ENCODE results near the gene CADM1. TPM values are rescaled to one million over a fixed set of nuclear protein-coding genes. Genes with fewer than 3 reads are reported as not detected.

Gene CADM1
- total RNA-seq, result 2.2 and 3.4 TPM in 2 replicates

DNA sequence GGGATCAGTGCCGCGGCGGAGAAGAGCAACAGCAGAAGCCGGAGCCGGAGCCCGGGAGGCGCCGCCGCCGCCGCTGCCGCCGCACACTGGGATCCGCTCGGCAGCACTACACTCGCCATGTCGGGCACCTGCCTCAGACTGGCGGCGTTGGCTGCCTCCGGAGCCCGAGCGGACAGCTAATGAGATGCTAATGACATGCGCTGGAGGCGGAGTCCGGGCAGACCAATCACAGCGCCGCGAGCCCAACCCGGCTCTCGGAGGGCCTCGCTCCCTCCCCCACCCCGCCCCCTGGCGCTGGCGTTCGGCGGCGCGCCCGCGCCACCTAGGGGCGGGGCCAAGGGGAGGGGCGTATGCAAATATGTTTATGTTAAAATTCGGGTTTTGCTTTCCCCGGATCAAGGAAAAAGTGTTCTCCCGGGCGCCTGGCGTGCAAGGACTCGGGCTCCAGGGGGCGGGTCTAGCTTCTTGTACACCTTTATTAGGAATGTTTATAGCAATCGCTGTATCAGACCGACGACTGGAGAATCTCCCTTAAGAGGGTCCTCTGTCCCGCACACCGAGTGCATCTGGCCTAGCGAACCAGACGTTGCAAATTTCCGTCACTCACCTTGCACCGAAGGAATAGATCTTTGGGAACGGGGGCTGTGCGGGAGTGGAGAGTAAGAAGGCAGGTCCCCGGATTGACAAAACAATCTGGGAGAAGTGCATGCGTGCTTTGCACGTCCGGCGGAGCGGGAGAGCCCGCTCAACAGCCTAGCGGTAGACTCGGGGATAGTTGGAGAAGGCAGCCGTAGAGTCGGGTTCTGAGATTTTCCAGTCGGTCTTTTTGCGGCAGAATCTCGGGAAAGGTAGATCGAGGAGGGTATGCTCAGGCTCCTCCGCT, at the start of gene CADM1:
TSS of gene CADM1 (minus strand) at position 140 of the 883 bp plus-strand sequence.

